ENCODE data around the gene BACH2.

- TF ChIP-seq POLR2A (IDR thresholded peaks at IDR 0.05; ENCODE audit: low read depth) (no peak), CTCF (IDR thresholded peaks at IDR 0.05) (no peak), EP300 (IDR thresholded peaks at IDR 0.05) (no peak)
Observed at GRCh38 chr6:89928604-89929003, 368.0 kb downstream of the BACH2 start.
